HepG2 (cell line): ENCODE measurements around the gene BRD8. TPM values are rescaled to one million over a fixed set of nuclear protein-coding genes. Genes with fewer than 3 reads are reported as not detected.
"Not testable (repeated sequence)": the region's sequence is repeated elsewhere in the genome, so short reads cannot be mapped to it uniquely, and the experiment has no call there.

Source experiments
- ATAC-seq: fragments of 200-7000 bp; cut with Tn5 transposase; 3 replicates; pipeline ENCODE4 v1.9.1; 2020; ENCODE audit warnings: mild to moderate bottlenecking, moderate library complexity
- BruUV-seq: library from RNA; stranded (reverse); fragments of 400-500 nt; replicated peaks from 2 replicates; lab custom pipeline; 2021; lab: Mats Ljungman, UMichigan
- CTCF ChIA-PET: fragments of 300-600 bp; formaldehyde crosslinking; extraction: SDS; loops from one replicate; lab custom pipeline; 2021; ENCODE audit warnings: low total read pairs, inconsistent platforms, low intra/inter-chr PET ratio; lab: Yijun Ruan, JAX
- POLR2A ChIA-PET: fragments of 350-600 bp; sonication (Branson Sonifier 250); formaldehyde crosslinking; loops from one replicate; lab custom pipeline; 2020; ENCODE audit warnings: antibody characterized with exemption, inconsistent platforms; lab: Yijun Ruan, JAX
- DNase-seq: peaks from one replicate; pipeline ENCODE4 v3.0.0-alpha.2; 2015; ENCODE audit warnings: low spot score
- FAIRE-seq: peaks from 3 replicates; lab custom pipeline; 2011; peaks lifted over from hg19 to GRCh38; lab: Jason Lieb, UNC
- H2AFZ ChIP-seq: one replicate; pipeline ENCODE4 v1.6.1; 2011; ENCODE audit warnings: low read length, inconsistent platforms
- H3K27ac ChIP-seq: fragments of 300-600 bp; 3 replicates; pipeline ENCODE4 v1.8.0; 2011; ENCODE audit warnings: mixed run types, mild to moderate bottlenecking, mixed read lengths, low read length, inconsistent platforms; ENCODE audit not compliant: insufficient read depth; ENCODE audit errors: extremely low read length
- H3K27me3 ChIP-seq, 2 experiments: fragments of 200-600 bp in 1 of 2; 2 replicates in 1 of 2; 3 replicates in 1 of 2; pipeline versions ENCODE4 v1.6.0 to v1.8.0; 2011; ENCODE audit warnings: low read length in 2 of 2, mild to moderate bottlenecking in 2 of 2, moderate library complexity in 2 of 2, inconsistent platforms in 1 of 2; ENCODE audit not compliant: insufficient read depth in 2 of 2, control insufficient read depth in 1 of 2
- H3K36me3 ChIP-seq, 2 experiments: fragments of 200-600 bp in 1 of 2; replicated peaks in 1 of 2; 2 replicates in 1 of 2; 3 replicates in 1 of 2; pipeline versions ENCODE4 v1.5.1 to v1.8.0; 2011; ENCODE audit warnings: low read length in 2 of 2, inconsistent platforms in 1 of 2; ENCODE audit not compliant: insufficient read depth in 2 of 2, control insufficient read depth in 1 of 2
- H3K4me1 ChIP-seq: 2 replicates; pipeline ENCODE4 v1.5.1; 2012; ENCODE audit warnings: low read length, inconsistent platforms; ENCODE audit not compliant: insufficient read depth
- H3K4me2 ChIP-seq: 2 replicates; pipeline ENCODE4 v1.6.0; 2011; ENCODE audit warnings: low read depth, low read length, inconsistent platforms
- H3K4me3 ChIP-seq, 3 experiments: fragments of 200-600 bp in 1 of 3; sonication (generic), shearing (Covaris generic) in 1 of 3; replicated peaks in 1 of 3; 2 replicates each; pipeline ENCODE4 v1.5.1; 2011 to 2016; ENCODE audit warnings: low read length in 3 of 3, inconsistent platforms in 2 of 3, low read depth in 2 of 3, mild to moderate bottlenecking in 2 of 3, control low read depth in 1 of 3, mixed read lengths in 1 of 3; ENCODE audit not compliant: insufficient read depth in 1 of 3
- H3K79me2 ChIP-seq: one replicate; pipeline ENCODE4 v1.6.1; 2011; ENCODE audit warnings: low read length, inconsistent platforms; ENCODE audit not compliant: insufficient read depth
- H3K9ac ChIP-seq: 2 replicates; pipeline ENCODE4 v1.6.0; 2011; ENCODE audit warnings: mild to moderate bottlenecking, low read depth, low read length, inconsistent platforms; ENCODE audit not compliant: insufficient read depth
- H3K9me3 ChIP-seq: 2 replicates; pipeline ENCODE4 v1.5.1; 2012; ENCODE audit warnings: mild to moderate bottlenecking, low read length
- H4K20me1 ChIP-seq: 2 replicates; pipeline ENCODE4 v1.6.0; 2011; ENCODE audit warnings: inconsistent platforms, mild to moderate bottlenecking, low read length, moderate library complexity; ENCODE audit not compliant: insufficient read depth
- DR1 ChIP-seq: sonication (generic); formaldehyde crosslinking; IDR thresholded peaks from 2 replicates; pipeline ENCODE4 v1.8.0; 2021; ENCODE audit warnings: mild to moderate bottlenecking, missing genetic modification reagents, inconsistent platforms
- GATAD1 ChIP-seq: IDR thresholded peaks from 2 replicates; pipeline ENCODE4 v1.6.1; 2016; ENCODE audit warnings: missing genetic modification reagents, missing compliant biosample characterization
- PRMT3 ChIP-seq: sonication (generic); formaldehyde crosslinking; IDR thresholded peaks from 2 replicates; pipeline ENCODE4 v1.8.1; 2022; ENCODE audit warnings: low read depth, mild to moderate bottlenecking, moderate library complexity, missing genetic modification reagents, borderline replicate concordance
- RAD51 ChIP-seq: fragments of 450-650 bp; IDR thresholded peaks from 2 replicates; pipeline ENCODE4 v1.6.1; 2016; ENCODE audit warnings: borderline replicate concordance
- RARG ChIP-seq: sonication (generic); formaldehyde crosslinking; IDR thresholded peaks from 2 replicates; pipeline ENCODE4 v1.4.0; 2020; ENCODE audit warnings: low read depth, mild to moderate bottlenecking, missing genetic modification reagents
- SNAPC2 ChIP-seq: sonication (generic); formaldehyde crosslinking; IDR thresholded peaks from 2 replicates; pipeline ENCODE4 v1.8.1; 2022; ENCODE audit warnings: mild to moderate bottlenecking, missing genetic modification reagents
- TRIM24 ChIP-seq: sonication (generic); formaldehyde crosslinking; IDR thresholded peaks from 2 replicates; pipeline ENCODE4 v1.8.0; 2022; ENCODE audit warnings: mild to moderate bottlenecking, missing genetic modification reagents
- ZFP41 ChIP-seq: sonication (generic); formaldehyde crosslinking; IDR thresholded peaks from 2 replicates; pipeline ENCODE4 v1.4.0; 2020; ENCODE audit warnings: mild to moderate bottlenecking, missing genetic modification reagents, borderline replicate concordance
- ZNF564 ChIP-seq: sonication (generic); formaldehyde crosslinking; IDR thresholded peaks from 2 replicates; pipeline ENCODE4 v1.8.1; 2023; ENCODE audit warnings: mild to moderate bottlenecking, missing genetic modification reagents
- WGBS: methylation state at CpG from one replicate; pipeline ENCODE4 v1.1.6; 2017; ENCODE audit warnings: low lambda C conversion rate; 5-methylcytosine and 5-hydroxymethylcytosine counted together
- in situ Hi-C: cut with HindIII; loops from 2 replicates; pipeline ENCODE4 v1.10.0; 2017; ENCODE audit warnings: low pct_unique_long_range_greater_than_20kb; ENCODE audit not compliant: extremely low pct_ligation_motif_present
- intact Hi-C: fragments of 100-400 bp; cut with micrococcal nuclease; formaldehyde crosslinking; loops from one replicate; pipeline ENCODE4 v1.10.0; 2022; ENCODE audit not compliant: unreplicated experiment
- polyA plus RNA-seq, 8 experiments: library from polyadenylated mRNA; depleted of rRNA in 3 of 8; stranded (reverse) in 7 of 8; unstranded in 1 of 8; fragments of >200 nt; fragmentation: Illumina TruSeq in 4 of 8; extraction: Trizol in 4 of 8; gene quantifications; 2 replicates each; pipeline versions ENCODE4 v1.2.1 to v1.2.3, GENCODE V29; 2011 to 2016; ENCODE audit warnings: low read depth in 4 of 8, missing spikeins in 1 of 8, mixed read lengths in 1 of 8; ENCODE audit not compliant: insufficient read depth in 1 of 8
- total RNA-seq, 5 experiments: library from RNA; depleted of rRNA; stranded (reverse); fragments of >200 nt; fragmentation: Illumina TruSeq; extraction: Trizol; gene quantifications; 2 replicates each; pipeline ENCODE4 v1.2.3, GENCODE V29; 2016; ENCODE audit warnings: low read depth in 1 of 5
- TF ChIP-seq, protein P1 (sequence below): IDR thresholded peaks from 2 replicates; pipeline ENCODE4 v1.4.0; 2020; ENCODE audit warnings: mild to moderate bottlenecking, missing genetic modification reagents

Gene BRD8
- total and polyA plus RNA-seq, 2 of the 13 experiments (the other 11 are each of a cell fraction or from before 2014, with no cell fraction given), result 62.5 to 71.1 TPM

DNA sequence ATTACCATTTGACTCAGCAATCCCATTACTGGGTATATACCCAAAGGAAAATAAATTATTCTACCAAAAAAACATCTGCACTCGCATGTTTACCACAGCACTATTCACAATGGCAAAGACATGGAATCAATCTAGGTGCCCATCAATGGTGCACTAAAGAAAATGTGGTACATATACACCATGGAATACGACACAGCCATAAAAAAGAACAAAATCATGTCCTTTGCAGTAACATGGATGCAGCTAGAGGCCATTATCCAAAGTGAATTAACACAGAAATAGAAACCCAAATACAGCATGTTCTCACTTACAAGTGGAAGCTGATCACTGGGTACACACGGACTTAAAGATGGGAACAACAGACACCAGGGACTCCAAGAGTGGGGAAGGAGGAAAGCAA is 32.6 kb upstream of the BRD8 start:
- intact Hi-C loops (no loop called here), in situ Hi-C loops (no loop called here)
- Histone ChIP-seq H3K79me2 (peaks cover 39% of the 10 kb centered on the region), H3K36me3 (peaks cover 5 to 17% of the 10 kb centered on the region in 2 experiments), H4K20me1 (no peaks in the 10 kb centered on the region), H3K4me3 (no peak overlapping the region), H3K4me2 (peak overlapping the region; percentile 67; the same call in 1 of the 2 replicates), H3K9ac (no peak overlapping the region), H2AFZ (no peak overlapping the region), H3K27ac (no peak overlapping the region), H3K9me3 (no peaks in the 10 kb centered on the region), H3K4me1 (peaks cover 20% of the 10 kb centered on the region), H3K27me3 (no peaks in the 10 kb centered on the region; a peak in 1 of 5 replicates)
- ATAC-seq (no peak), DNase-seq (no peak), FAIRE-seq (no peak)
- POLR2A ChIA-PET, result no interaction called here
- no TSS peak for BruUV-seq
- TF ChIP-seq SNAPC2 (CRISPR knock-in tag) (no peak), GATAD1 (CRISPR knock-in tag) (no peak), ZFP41 (CRISPR knock-in tag) (no peak), ZNF564 (CRISPR knock-in tag) (no peak), RARG (CRISPR knock-in tag) (no peak), PRMT3 (no peak), DR1 (CRISPR knock-in tag) (no peak), TRIM24 (no peak), RAD51 (no peak)
- TF ChIP-seq, protein P1, sequence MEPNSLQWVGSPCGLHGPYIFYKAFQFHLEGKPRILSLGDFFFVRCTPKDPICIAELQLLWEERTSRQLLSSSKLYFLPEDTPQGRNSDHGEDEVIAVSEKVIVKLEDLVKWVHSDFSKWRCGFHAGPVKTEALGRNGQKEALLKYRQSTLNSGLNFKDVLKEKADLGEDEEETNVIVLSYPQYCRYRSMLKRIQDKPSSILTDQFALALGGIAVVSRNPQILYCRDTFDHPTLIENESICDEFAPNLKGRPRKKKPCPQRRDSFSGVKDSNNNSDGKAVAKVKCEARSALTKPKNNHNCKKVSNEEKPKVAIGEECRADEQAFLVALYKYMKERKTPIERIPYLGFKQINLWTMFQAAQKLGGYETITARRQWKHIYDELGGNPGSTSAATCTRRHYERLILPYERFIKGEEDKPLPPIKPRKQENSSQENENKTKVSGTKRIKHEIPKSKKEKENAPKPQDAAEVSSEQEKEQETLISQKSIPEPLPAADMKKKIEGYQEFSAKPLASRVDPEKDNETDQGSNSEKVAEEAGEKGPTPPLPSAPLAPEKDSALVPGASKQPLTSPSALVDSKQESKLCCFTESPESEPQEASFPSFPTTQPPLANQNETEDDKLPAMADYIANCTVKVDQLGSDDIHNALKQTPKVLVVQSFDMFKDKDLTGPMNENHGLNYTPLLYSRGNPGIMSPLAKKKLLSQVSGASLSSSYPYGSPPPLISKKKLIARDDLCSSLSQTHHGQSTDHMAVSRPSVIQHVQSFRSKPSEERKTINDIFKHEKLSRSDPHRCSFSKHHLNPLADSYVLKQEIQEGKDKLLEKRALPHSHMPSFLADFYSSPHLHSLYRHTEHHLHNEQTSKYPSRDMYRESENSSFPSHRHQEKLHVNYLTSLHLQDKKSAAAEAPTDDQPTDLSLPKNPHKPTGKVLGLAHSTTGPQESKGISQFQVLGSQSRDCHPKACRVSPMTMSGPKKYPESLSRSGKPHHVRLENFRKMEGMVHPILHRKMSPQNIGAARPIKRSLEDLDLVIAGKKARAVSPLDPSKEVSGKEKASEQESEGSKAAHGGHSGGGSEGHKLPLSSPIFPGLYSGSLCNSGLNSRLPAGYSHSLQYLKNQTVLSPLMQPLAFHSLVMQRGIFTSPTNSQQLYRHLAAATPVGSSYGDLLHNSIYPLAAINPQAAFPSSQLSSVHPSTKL (CRISPR knock-in tag), result no peak
- CTCF ChIA-PET, result no interaction called here
- WGBS, result 89% methylated on average over 3 of the region's 3 CpGs

- H3K79me2 ChIP-seq, H3K27ac ChIP-seq, FAIRE-seq, H3K4me1 ChIP-seq, H3K4me3 ChIP-seq, BruUV-seq, H3K9me3 ChIP-seq, H3K9ac ChIP-seq, H2AFZ ChIP-seq, intact Hi-C loops, H4K20me1 ChIP-seq, H3K4me2 ChIP-seq, H3K27me3 ChIP-seq, CTCF ChIA-PET, POLR2A ChIA-PET, ATAC-seq, DNase-seq: not testable (repeated sequence)
- in situ Hi-C loops, result loop anchor here (25.0 kb wide), 1 partner anchor 218 kb away; no protein-coding TSS in a partner anchor
- WGBS, result 98% methylated on average over 8 of the region's 8 CpGs
- H3K36me3 ChIP-seq, result peaks cover 13 to 64% of the 10 kb centered on the region in 2 experiments
Measured at GRCh38 chr5:138193859-138194258, 15.4 kb upstream of the BRD8 start.
